ENCODE measurements around the gene DNPEP.

DNA sequence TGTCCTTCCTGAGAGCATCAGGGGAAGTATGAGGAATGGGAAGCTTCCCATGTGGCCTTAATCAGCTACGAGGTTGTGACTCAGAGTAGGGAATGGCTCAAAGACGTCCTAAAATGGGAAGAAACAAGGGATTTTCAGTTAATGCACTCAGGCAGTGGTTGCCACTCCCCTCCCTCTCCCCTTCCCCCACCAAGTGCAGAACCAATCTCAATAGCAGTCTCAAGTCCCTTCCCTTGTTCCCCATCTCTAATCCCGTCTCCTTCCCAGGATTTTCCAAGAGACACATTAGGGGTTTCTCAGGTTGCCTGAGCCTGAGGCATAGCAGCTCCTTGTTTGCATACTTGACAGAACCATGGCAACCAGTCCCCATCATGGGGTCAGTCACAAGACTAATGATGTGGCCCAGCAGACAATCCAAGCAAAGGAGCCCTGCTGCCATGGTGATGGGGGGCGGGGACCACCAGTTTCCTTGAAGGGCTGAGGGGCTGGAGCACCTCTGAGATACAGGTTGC, 36.9 kb downstream of the DNPEP start:
- TF ChIP-seq, protein P1, sequence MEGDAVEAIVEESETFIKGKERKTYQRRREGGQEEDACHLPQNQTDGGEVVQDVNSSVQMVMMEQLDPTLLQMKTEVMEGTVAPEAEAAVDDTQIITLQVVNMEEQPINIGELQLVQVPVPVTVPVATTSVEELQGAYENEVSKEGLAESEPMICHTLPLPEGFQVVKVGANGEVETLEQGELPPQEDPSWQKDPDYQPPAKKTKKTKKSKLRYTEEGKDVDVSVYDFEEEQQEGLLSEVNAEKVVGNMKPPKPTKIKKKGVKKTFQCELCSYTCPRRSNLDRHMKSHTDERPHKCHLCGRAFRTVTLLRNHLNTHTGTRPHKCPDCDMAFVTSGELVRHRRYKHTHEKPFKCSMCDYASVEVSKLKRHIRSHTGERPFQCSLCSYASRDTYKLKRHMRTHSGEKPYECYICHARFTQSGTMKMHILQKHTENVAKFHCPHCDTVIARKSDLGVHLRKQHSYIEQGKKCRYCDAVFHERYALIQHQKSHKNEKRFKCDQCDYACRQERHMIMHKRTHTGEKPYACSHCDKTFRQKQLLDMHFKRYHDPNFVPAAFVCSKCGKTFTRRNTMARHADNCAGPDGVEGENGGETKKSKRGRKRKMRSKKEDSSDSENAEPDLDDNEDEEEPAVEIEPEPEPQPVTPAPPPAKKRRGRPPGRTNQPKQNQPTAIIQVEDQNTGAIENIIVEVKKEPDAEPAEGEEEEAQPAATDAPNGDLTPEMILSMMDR (IDR thresholded peaks at IDR 0.05; ENCODE audit: insufficient read depth, low read length) = no peak
- TF ChIP-seq, protein P2, sequence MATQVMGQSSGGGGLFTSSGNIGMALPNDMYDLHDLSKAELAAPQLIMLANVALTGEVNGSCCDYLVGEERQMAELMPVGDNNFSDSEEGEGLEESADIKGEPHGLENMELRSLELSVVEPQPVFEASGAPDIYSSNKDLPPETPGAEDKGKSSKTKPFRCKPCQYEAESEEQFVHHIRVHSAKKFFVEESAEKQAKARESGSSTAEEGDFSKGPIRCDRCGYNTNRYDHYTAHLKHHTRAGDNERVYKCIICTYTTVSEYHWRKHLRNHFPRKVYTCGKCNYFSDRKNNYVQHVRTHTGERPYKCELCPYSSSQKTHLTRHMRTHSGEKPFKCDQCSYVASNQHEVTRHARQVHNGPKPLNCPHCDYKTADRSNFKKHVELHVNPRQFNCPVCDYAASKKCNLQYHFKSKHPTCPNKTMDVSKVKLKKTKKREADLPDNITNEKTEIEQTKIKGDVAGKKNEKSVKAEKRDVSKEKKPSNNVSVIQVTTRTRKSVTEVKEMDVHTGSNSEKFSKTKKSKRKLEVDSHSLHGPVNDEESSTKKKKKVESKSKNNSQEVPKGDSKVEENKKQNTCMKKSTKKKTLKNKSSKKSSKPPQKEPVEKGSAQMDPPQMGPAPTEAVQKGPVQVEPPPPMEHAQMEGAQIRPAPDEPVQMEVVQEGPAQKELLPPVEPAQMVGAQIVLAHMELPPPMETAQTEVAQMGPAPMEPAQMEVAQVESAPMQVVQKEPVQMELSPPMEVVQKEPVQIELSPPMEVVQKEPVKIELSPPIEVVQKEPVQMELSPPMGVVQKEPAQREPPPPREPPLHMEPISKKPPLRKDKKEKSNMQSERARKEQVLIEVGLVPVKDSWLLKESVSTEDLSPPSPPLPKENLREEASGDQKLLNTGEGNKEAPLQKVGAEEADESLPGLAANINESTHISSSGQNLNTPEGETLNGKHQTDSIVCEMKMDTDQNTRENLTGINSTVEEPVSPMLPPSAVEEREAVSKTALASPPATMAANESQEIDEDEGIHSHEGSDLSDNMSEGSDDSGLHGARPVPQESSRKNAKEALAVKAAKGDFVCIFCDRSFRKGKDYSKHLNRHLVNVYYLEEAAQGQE (IDR thresholded peaks at IDR 0.05; ENCODE audit: insufficient replicate concordance, low read depth) = no peak
- no peak for TF ChIP-seq GABPA (IDR thresholded peaks at IDR 0.05; ENCODE audit: low read depth)
- no peak for TF ChIP-seq POLR2AphosphoS5 (IDR thresholded peaks at IDR 0.05; ENCODE audit: low read depth)
- no peak for TF ChIP-seq SPI1 (IDR thresholded peaks at IDR 0.05; ENCODE audit: borderline replicate concordance, low read depth)

All from HL-60 (cell line).